ENCODE results near the gene PALM3. TPM values are rescaled to one million over a fixed set of nuclear protein-coding genes. Genes with fewer than 3 reads are reported as not detected.
"Not testable (repeated sequence)": the region's sequence is repeated elsewhere in the genome, so short reads cannot be mapped to it uniquely, and the experiment has no call there.

The PALM3 gene
- total RNA-seq, 1 experiment from 2014 or later, result not detected

DNA sequence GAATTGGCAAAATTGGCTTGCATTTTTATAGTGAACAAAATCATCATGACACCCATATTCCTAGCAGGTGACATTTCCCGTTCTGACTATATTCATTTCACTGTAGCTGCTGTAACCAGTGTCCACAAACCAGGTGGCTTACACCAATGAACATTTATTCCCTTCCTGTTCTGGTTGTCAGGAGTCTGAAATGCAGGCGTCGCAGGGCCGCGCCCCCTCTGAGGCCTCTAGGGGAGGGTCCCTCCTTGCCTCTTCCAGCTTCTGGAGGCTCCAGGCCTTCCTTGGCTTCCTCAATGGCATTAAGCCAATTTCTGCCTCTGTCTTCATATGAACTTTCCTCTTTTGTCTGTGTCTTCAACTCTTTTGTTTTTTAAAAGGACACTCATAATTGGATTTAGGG, 40.4 kb downstream of the PALM3 start:
- in situ Hi-C loops (cut with HindIII; ENCODE audit: low pct_unique_long_range_greater_than_20kb, low sequenced_read_pairs), result no loop called here
- DNase-seq (ENCODE audit: low read depth), result no peak

DNA sequence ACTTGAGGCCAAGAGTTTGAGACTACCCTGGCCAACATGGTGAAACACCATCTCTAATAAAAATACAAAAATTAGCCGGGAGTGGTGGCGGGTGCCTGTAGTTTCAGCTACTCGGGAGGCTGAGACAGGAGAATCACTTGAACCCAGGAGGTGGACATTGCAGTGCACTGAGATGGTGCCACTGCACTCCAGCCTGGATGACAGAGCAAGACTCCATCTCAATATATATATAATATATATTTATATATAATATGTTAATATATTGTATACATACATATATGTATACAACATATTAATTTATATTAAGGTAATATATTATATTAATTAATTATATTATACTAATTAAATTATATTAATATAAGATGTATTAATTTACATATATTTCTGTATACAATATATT, 42.1 kb downstream of the PALM3 start:
- DNase-seq (ENCODE audit: low read depth); in situ Hi-C loops (cut with HindIII; ENCODE audit: low pct_unique_long_range_greater_than_20kb, low sequenced_read_pairs): not testable (repeated sequence)

DNA sequence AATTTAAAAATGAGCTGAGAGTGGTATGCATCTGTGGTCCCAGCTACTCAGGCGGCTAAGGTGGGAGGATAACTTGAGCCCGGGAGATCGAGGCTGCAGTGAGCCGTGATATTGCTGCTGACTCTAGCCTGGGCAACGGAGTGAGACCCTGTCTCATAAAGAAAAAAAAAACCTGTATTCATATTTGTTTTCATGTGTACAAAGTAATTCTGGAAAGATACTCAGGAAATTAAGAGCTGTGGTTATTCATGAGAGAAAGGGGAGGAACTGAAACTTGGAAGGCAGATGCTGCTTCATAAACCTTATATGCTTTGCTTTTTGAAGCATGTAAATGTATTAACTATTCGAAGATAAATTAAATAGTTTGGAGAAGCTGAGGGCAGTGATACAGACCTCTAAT, 42.8 kb downstream of the PALM3 start:
- in situ Hi-C loops (cut with HindIII; ENCODE audit: low pct_unique_long_range_greater_than_20kb, low sequenced_read_pairs), result no loop called here
- DNase-seq (ENCODE audit: low read depth), result no peak

- in situ Hi-C loops (cut with HindIII; ENCODE audit: low pct_unique_long_range_greater_than_20kb, low sequenced_read_pairs), result no loop called here
- DNase-seq (ENCODE audit: low read depth), result peak; percentile 25
Measured at GRCh38 chr19:14015524-14016035, 46.3 kb downstream of the PALM3 start.

DNA sequence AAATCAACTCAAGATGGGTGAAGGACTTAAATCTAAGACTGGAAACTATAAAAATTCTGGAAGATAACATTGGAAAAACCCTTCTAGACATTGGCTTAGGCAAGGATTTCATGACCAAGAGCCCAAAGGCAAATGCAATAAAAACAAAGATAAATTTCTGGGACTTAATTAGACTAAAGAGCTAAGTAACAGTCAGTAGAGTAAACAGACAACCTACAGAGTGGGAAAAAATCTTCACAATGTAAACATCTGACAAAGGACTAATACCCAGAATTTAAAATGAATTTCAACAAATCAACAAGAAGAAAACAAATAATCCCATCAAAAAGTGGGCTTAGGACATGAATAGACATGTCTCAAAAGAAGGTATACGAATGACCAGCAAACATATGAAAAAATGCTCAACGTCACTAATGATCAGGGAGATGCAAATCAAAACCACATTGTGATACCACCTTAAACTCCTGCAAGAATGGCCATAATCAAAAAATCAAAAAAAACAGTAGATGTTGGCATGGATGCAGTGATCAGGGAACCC, 49.4 kb downstream of the PALM3 start:
- in situ Hi-C loops (cut with HindIII; ENCODE audit: low pct_unique_long_range_greater_than_20kb, low sequenced_read_pairs), result no loop called here
- no peak for DNase-seq (ENCODE audit: low read depth)

DNA sequence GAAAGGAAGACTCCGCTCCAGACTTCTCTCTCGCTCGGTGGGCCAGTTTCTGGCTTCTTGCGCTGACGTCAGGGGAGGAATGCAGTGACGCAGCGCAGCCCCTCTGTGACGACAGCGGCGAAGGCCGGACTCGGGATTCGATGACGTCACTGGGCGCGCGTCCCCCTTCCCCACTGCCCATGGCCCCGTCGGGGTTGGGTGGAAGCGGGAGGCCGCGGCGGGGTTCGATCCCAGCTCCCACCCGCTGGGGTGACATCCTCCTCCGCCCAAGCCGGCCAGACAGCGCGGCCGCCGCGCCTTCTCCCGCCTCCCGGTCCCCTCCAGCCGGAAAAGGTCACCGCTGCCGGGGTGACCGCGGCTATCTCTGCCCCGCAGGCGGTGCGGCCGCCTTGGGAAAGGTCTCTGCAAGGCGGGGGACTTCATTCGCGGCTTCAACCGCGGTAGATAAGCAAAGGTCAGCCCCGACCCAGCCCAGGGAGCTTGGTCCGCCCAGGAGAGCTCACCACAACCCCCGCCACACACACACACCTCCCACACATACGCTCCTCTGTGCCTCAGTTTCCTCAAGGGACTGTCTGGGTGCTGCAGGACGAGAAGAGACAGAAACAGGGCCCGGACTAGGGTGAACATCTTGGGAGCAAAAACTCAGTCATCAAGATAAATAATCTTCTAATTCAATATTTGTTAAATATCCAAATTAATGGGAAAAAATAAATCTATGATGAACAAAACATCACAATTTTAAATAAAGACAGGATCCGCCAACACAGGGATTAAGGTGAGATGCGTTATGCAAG, 54.9 kb downstream of the PALM3 start:
- no peak for DNase-seq (ENCODE audit: low read depth)
- in situ Hi-C loops (cut with HindIII; ENCODE audit: low pct_unique_long_range_greater_than_20kb, low sequenced_read_pairs), result no loop called here

DNA sequence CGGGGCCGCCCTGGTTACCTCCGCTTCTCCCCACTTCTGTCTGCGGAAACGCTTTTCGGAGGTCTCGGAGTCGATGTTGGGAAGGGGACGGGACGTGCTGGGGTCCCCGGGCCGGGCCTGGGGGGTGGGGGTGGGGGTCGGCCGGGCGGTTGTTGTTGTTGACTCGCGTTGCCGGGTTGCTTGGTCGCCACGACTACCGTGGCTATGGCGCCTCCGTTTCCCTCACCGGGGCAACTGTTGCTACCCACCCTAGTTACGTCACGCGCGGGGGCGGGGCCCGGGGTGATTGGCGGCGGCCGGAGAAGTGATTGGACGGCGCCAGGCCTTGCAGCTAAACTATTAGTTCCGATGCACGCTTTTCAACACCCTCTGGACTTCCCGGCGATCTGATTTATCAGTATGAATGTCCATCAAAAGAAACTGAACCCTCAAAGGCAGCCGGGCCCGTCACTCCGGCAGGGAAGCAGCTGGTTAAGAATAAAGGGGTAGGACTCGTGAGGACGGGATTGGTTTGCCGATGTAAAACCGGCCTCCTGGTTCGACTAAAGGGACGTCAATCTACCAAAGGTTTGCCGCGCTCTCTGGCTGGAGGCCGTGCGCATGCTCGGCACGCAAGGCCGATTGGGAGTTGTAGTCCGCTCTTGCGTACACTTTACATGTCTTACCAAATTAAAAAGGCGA, 55.7 kb downstream of the PALM3 start, which contains the start of gene RFX1:
TSS of gene RFX1 (minus strand) at position 236 of the 681 bp plus-strand sequence. CDS start 12,477 bp downstream, outside the sequence.
- DNase-seq (ENCODE audit: low read depth), result peak; percentile 100
- in situ Hi-C loops (cut with HindIII; ENCODE audit: low pct_unique_long_range_greater_than_20kb, low sequenced_read_pairs), result no loop called here

DNA sequence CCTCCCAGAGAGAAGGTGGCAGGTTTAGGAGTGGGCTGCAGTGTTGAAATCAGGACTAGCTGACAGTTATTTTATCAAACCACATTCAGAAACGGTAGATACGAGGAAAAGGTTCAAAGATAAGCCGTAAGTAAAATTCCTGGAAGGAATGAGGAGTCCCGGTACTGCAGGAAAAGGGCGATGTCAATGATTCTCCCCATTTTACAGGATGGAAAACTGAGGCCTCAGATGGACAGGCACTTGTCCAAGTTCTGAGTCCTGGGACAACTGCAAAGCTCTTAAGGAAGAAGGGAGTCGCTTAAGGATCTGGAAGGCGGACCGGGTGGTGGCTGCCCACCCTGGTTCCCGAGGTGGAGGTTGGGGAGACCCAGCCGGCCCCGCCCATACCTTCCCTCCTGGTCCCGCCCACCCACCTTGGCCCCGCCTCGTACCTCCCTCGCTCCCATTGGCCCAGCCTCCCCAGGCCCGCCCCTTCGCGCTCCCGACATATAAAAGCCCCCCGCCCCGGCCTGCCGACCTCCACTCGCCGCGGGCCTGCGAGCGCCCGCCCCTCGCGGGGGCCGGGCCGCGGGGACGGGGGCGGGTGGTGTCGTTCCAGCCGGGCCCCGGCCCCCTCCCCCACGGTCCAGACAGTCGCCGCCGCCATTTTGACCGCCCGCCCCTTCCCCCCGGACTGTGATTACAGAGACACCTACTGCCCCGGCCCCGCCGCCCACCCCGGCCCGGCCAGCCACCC, 56.4 kb downstream of the PALM3 start:
- in situ Hi-C loops (cut with HindIII; ENCODE audit: low pct_unique_long_range_greater_than_20kb, low sequenced_read_pairs), result no loop called here
- DNase-seq (ENCODE audit: low read depth), result peak; percentile 71

GRCh38 chr19:14004619-14005348, 57.1 kb downstream of the PALM3 start:
- no peak for DNase-seq (ENCODE audit: low read depth)
- in situ Hi-C loops (cut with HindIII; ENCODE audit: low pct_unique_long_range_greater_than_20kb, low sequenced_read_pairs), result no loop called here

Other genes with a start within 250 kb of the PALM3 start
- not detected in 2 replicates for gene NANOS3, start 184.9 kb downstream of the PALM3 start, total RNA-seq (2014; rRNA removed; shearing (Covaris generic); ENCODE audit: low replicate concordance)
- gene BRME1, start 156.0 kb downstream of the PALM3 start, total RNA-seq (2014; rRNA removed; shearing (Covaris generic); ENCODE audit: low replicate concordance), result 5.5 and 12.7 TPM in 2 replicates
- gene CC2D1A, start 155.9 kb downstream of the PALM3 start, total RNA-seq (2014; rRNA removed; shearing (Covaris generic); ENCODE audit: low replicate concordance), result 24.1 and 28.2 TPM in 2 replicates
- gene PODNL1, start 123.7 kb downstream of the PALM3 start, total RNA-seq (2014; rRNA removed; shearing (Covaris generic); ENCODE audit: low replicate concordance), result 16.1 TPM in 1 of 2 replicates, not detected in the other
- 16.8 and 20.3 TPM in 2 replicates for gene DCAF15, start 109.6 kb downstream of the PALM3 start, total RNA-seq (2014; rRNA removed; shearing (Covaris generic); ENCODE audit: low replicate concordance)
- 6.1 and 7.5 TPM in 2 replicates for gene RFX1, start 55.8 kb downstream of the PALM3 start, total RNA-seq (2014; rRNA removed; shearing (Covaris generic); ENCODE audit: low replicate concordance)
- gene RLN3, start 33.9 kb downstream of the PALM3 start, total RNA-seq (2014; rRNA removed; shearing (Covaris generic); ENCODE audit: low replicate concordance), result not detected in 2 replicates
- gene IL27RA, start 30.3 kb downstream of the PALM3 start, total RNA-seq (2014; rRNA removed; shearing (Covaris generic); ENCODE audit: low replicate concordance), result 8.6 and 15.6 TPM in 2 replicates
- 2.5 and 2.7 TPM in 2 replicates for gene MISP3, start 10.7 kb upstream of the PALM3 start, total RNA-seq (2014; rRNA removed; shearing (Covaris generic); ENCODE audit: low replicate concordance)
- not detected in 2 replicates for gene C19orf67, start 23.7 kb upstream of the PALM3 start, total RNA-seq (2014; rRNA removed; shearing (Covaris generic); ENCODE audit: low replicate concordance)
- gene SAMD1, start 28.7 kb upstream of the PALM3 start, total RNA-seq (2014; rRNA removed; shearing (Covaris generic); ENCODE audit: low replicate concordance), result 68.1 and 92.1 TPM in 2 replicates
- gene PRKACA, start 55.7 kb upstream of the PALM3 start, total RNA-seq (2014; rRNA removed; shearing (Covaris generic); ENCODE audit: low replicate concordance), result 17.6 and 25.4 TPM in 2 replicates
- gene ASF1B, start 74.5 kb upstream of the PALM3 start, total RNA-seq (2014; rRNA removed; shearing (Covaris generic); ENCODE audit: low replicate concordance), result 80.1 and 109 TPM in 2 replicates
- gene ADGRL1, start 144.1 kb upstream of the PALM3 start, total RNA-seq (2014; rRNA removed; shearing (Covaris generic); ENCODE audit: low replicate concordance), result 2.4 and 4.1 TPM in 2 replicates

All from Caki2 (cell line).